Placental pericyte (primary cell): ENCODE results near the gene PADI3. TPM values are rescaled to one million over a fixed set of nuclear protein-coding genes. Genes with fewer than 3 reads are reported as not detected.

Experiments
- small RNA-seq: library from RNA; depleted of rRNA; stranded (forward); fragments of <200 nt; gene quantifications from one replicate; pipeline ENCODE3, GENCODE V24; 2012; ENCODE audit warnings: low replicate concordance
- total RNA-seq: library from RNA; depleted of rRNA; stranded (reverse); fragments of >200 nt; gene quantifications from 2 replicates; pipeline ENCODE4 v1.2.3, GENCODE V29; 2012

The PADI3 gene
- under 0.01 and 0.14 TPM in 2 replicates for total RNA-seq

GRCh38 chr1:17248781-17249180, at the start of gene PADI3:
Gene PADI3, plus strand, starts transcription at chr1:17249098. Its CDS starts 40 bp downstream, at chr1:17249138.

GRCh38 chr1:17204546-17205440, 44.1 kb upstream of the PADI3 start, which contains the start of gene PADI1:
Gene PADI1, plus strand, starts transcription at chr1:17205128. Its CDS starts 90 bp downstream, at chr1:17205218.

GRCh38 chr1:17307946-17308345, 59.0 kb downstream of the PADI3 start, which contains the start of gene PADI4:
Gene PADI4, plus strand, starts transcription at chr1:17308197. Its CDS starts 26 bp downstream, at chr1:17308223.

Small RNA genes lying within 50 kb of the gene (small RNA-seq; reads per million reads assigned to genes)
- not detected for gene MIR3972

Other genes with a start within 250 kb of the PADI3 start
- 44.4 and 91.5 TPM in 2 replicates for gene ATP13A2, start 237.2 kb upstream of the PADI3 start, total RNA-seq
- 100 and 106 TPM in 2 replicates for gene SDHB, start 195.1 kb upstream of the PADI3 start, total RNA-seq
- 0.29 TPM in 1 of 2 replicates, not detected in the other for gene PADI2, start 129.6 kb upstream of the PADI3 start, total RNA-seq
- under 0.01 and 0.29 TPM in 2 replicates for gene PADI1, start 44.0 kb upstream of the PADI3 start, total RNA-seq
- not detected in 2 replicates for gene PADI4, start 59.1 kb downstream of the PADI3 start, total RNA-seq
- not detected in 2 replicates for gene PADI6, start 123.1 kb downstream of the PADI3 start, total RNA-seq
- 47.7 and 125 TPM in 2 replicates for gene RCC2, start 190.6 kb downstream of the PADI3 start, total RNA-seq